Erythroblast (primary cell): ENCODE data around the gene TPRN.

ENCODE experiments used
- DNase-seq, 2 experiments: peaks; one replicate each; lab custom pipeline; 2025; lab: John Stamatoyannopoulos, UW
- GATA1 ChIP-seq: IDR thresholded peaks from 2 replicates; pipeline ENCODE4 v1.6.1; 2011; ENCODE audit warnings: low read depth, mild to moderate bottlenecking, control low read depth, low read length, moderate library complexity
- POLR2A ChIP-seq: IDR thresholded peaks from 2 replicates; pipeline ENCODE4 v1.6.1; 2011; ENCODE audit warnings: mild to moderate bottlenecking, low read length

TPRN gene

GRCh38 chr9:137160716-137161557 is 39.6 kb downstream of the TPRN start:
- DNase-seq, result no peak
- no peak for TF ChIP-seq GATA1
- TF ChIP-seq POLR2A, result no peak

- TF ChIP-seq POLR2A (no peak), GATA1 (no peak)
- no peak for DNase-seq
These were observed 40.5 kb downstream of the TPRN start for GRCh38 chr9:137160054-137160425.

GRCh38 chr9:137159105-137160053 is 41.2 kb downstream of the TPRN start:
- DNase-seq, result no peak
- no peak for TF ChIP-seq GATA1
- TF ChIP-seq POLR2A, result no peak

GRCh38 chr9:137158625-137159024 is 41.9 kb downstream of the TPRN start:
- TF ChIP-seq GATA1 (no peak), POLR2A (no peak)
- no peak for DNase-seq

GRCh38 chr9:137157618-137158415 is 42.7 kb downstream of the TPRN start:
- DNase-seq, result peak; percentile 47 to 49
- TF ChIP-seq GATA1 (no peak), POLR2A (no peak)

GRCh38 chr9:137156567-137157375 is 43.8 kb downstream of the TPRN start:
- TF ChIP-seq POLR2A (no peak), GATA1 (no peak)
- DNase-seq, result peak; percentile 84 to 93

- TF ChIP-seq POLR2A (no peak), GATA1 (no peak)
- DNase-seq, result no peak
These were observed 47.6 kb downstream of the TPRN start for GRCh38 chr9:137152844-137153405.

GRCh38 chr9:137150617-137151457 is 49.7 kb downstream of the TPRN start:
- DNase-seq, result peak; percentile 67 to 69

GRCh38 chr9:137149942-137150616 is 50.5 kb downstream of the TPRN start:
- peak in 1 of 2 experiments; percentile 54 for DNase-seq

More at GRCh38 chr9:137150617-137151457, 49.7 kb downstream of the TPRN start:
- TF ChIP-seq GATA1 (no peak), POLR2A (no peak)

GRCh38 chr9:137149363-137149762 is 51.2 kb downstream of the TPRN start:
- DNase-seq, result no peak
- TF ChIP-seq GATA1 (no peak), POLR2A (no peak)

More at GRCh38 chr9:137149942-137150616, 50.5 kb downstream of the TPRN start:
- no peak for TF ChIP-seq POLR2A
- TF ChIP-seq GATA1, result no peak

- DNase-seq, result no peak
- TF ChIP-seq POLR2A, result no peak
- no peak for TF ChIP-seq GATA1
These were observed 51.9 kb downstream of the TPRN start for GRCh38 chr9:137148661-137149060.
